Esophagus muscularis mucosa (tissue), 3 donors: Measurements from ENCODE around the gene DYNLT2.

Source experiments
- CTCF ChIP-seq, 3 experiments: fragments of 200-600 bp in 2 of 3; fragments of 450-650 bp in 1 of 3; sonication (generic) in 2 of 3; IDR thresholded peaks; one replicate each; pipeline ENCODE4 v1.5.1; 2017 to 2019; ENCODE audit warnings: antibody characterized with exemption in 3 of 3, mild to moderate bottlenecking in 2 of 3, moderate library complexity in 1 of 3
- POLR2A ChIP-seq: fragments of 450-650 bp; IDR thresholded peaks from one replicate; pipeline ENCODE4 v1.6.1; 2017; ENCODE audit warnings: antibody characterized with exemption, moderate library complexity, mild to moderate bottlenecking, low read depth

GRCh38 chr6:169787797-169788196, 36.4 kb upstream of the DYNLT2 start:
- TF ChIP-seq CTCF (IDR thresholded peaks at IDR 0.05): no peak
- TF ChIP-seq POLR2A: no peak
